ENCODE results near the gene RASGRP4.

RASGRP4 gene

DNA sequence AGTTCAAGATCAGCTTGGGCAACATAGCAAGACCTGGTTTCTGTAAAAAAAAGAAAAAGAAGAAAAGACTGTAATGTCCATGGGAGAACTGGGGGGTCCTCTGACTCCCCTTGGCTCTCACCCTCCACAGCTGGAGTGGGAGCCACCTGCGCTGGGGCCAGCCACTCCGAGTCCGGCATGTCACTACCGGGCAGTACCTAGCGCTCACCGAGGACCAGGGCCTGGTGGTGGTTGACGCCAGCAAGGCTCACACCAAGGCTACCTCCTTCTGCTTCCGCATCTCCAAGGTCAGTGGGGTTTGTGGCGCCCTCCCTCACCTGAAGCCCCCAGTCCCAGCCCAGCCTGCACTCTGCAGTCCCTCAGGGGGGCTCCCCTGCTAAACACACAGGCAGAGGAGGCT is 22.2 kb upstream of the RASGRP4 start:
- no peak for DNase-seq (ENCODE audit: low read depth)
- no peak overlapping the region for H3K4me3 ChIP-seq (ENCODE audit: low read length)
- TF ChIP-seq, protein P1, sequence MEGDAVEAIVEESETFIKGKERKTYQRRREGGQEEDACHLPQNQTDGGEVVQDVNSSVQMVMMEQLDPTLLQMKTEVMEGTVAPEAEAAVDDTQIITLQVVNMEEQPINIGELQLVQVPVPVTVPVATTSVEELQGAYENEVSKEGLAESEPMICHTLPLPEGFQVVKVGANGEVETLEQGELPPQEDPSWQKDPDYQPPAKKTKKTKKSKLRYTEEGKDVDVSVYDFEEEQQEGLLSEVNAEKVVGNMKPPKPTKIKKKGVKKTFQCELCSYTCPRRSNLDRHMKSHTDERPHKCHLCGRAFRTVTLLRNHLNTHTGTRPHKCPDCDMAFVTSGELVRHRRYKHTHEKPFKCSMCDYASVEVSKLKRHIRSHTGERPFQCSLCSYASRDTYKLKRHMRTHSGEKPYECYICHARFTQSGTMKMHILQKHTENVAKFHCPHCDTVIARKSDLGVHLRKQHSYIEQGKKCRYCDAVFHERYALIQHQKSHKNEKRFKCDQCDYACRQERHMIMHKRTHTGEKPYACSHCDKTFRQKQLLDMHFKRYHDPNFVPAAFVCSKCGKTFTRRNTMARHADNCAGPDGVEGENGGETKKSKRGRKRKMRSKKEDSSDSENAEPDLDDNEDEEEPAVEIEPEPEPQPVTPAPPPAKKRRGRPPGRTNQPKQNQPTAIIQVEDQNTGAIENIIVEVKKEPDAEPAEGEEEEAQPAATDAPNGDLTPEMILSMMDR (IDR thresholded peaks at IDR 0.05; ENCODE audit: insufficient read depth, low read depth, low read length, missing control alignments), result no peak

DNA sequence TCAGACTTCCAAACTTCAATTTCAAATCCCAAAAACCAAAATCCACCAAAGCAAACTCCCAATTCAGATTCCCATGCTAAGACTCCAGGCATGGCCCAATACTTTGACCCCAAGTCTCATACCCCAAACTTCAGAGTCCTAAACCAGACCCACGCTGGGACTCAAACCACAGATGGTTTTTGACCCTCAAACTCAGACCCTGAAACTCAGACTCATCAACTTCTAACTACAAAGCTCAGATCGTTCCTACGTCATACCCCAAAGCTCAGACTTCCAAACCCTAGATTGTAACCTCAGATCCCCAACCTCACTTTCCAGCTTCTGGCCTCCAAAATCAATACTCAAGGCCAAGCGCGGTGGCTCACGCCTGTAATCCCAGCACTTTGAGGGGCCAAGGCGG is 19.3 kb upstream of the RASGRP4 start:
- DNase-seq (ENCODE audit: low read depth), result no peak
- TF ChIP-seq, protein P1 (IDR thresholded peaks at IDR 0.05; ENCODE audit: insufficient read depth, low read depth, low read length, missing control alignments), result no peak

DNA sequence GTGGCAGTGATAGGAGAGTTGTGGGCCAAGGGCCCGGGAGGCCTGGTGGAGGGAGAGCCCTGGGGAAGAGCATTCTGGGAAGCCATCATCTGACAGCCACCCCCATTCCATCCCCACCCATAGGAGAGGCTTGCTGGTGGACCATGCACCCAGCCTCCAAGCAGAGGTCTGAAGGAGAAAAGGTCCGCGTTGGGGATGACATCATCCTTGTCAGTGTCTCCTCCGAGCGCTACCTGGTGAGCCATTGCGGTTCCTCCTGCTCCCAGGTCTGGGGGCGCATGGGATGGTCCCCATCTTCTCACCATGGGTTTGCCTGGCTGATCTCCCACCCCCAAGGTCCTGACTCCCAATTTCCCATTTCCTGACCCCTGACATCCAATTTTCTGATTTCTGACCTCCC is 18.0 kb upstream of the RASGRP4 start:
- DNase-seq (ENCODE audit: low read depth), result no peak
- H3K4me3 ChIP-seq (ENCODE audit: low read length), result no peak overlapping the region
- TF ChIP-seq, protein P1 (IDR thresholded peaks at IDR 0.05; ENCODE audit: insufficient read depth, low read depth, low read length, missing control alignments), result no peak

More for the DNA sequence above, 19.3 kb upstream of the RASGRP4 start:
- H3K4me3 ChIP-seq (ENCODE audit: low read length), result no peak overlapping the region

DNA sequence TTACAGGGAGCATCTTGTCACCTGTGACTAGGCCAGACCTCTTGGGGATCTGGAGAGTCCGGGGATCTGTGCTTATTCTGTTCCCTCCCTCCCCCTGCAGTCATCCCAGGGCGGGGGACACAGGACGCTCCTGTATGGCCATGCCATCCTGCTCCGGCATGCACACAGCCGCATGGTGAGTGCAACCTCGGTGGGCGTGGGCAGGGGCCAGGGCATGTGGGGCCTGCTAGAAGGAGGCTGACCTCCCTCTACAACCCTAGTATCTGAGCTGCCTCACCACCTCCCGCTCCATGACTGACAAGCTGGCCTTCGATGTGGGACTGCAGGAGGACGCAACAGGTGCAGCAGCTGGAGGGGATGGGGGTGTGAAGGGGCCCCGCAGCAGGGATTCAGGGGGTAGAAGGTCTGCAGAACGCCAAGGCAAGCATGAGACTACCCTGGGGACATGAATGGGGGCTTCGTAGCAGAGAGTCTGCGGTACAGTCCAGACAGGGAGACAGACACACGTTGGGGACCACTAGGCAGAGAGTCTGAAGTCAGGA is 17.5 kb upstream of the RASGRP4 start:
- TF ChIP-seq, protein P1 (IDR thresholded peaks at IDR 0.05; ENCODE audit: insufficient read depth, low read depth, low read length, missing control alignments), result no peak

DNA sequence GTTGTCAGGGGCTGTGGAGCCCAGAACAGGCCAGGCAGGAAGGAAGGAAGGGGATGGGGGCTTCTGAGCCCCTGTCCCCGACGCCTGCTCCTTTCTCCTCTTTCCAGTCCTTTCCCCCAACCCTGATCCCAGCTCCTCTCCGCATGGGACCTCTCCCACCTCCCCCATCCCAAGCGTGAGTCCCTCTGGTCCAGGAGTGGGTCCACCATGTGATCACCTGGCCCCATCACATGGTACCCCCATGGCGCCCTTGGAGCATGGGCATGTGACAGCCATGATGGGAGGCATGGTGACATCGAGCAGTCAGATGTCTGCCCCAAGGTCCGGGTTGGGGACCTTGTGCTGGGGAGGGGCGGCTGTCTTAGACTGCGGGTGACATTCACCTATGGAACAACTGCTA is 16.7 kb upstream of the RASGRP4 start:
- H3K4me3 ChIP-seq (ENCODE audit: low read length), result no peak overlapping the region
- TF ChIP-seq, protein P1 (IDR thresholded peaks at IDR 0.05; ENCODE audit: insufficient read depth, low read depth, low read length, missing control alignments), result no peak
- no peak for DNase-seq (ENCODE audit: low read depth)

More for the DNA sequence above, 17.5 kb upstream of the RASGRP4 start:
- H3K4me3 ChIP-seq (ENCODE audit: low read length), result no peak overlapping the region
- DNase-seq (ENCODE audit: low read depth), result no peak

DNA sequence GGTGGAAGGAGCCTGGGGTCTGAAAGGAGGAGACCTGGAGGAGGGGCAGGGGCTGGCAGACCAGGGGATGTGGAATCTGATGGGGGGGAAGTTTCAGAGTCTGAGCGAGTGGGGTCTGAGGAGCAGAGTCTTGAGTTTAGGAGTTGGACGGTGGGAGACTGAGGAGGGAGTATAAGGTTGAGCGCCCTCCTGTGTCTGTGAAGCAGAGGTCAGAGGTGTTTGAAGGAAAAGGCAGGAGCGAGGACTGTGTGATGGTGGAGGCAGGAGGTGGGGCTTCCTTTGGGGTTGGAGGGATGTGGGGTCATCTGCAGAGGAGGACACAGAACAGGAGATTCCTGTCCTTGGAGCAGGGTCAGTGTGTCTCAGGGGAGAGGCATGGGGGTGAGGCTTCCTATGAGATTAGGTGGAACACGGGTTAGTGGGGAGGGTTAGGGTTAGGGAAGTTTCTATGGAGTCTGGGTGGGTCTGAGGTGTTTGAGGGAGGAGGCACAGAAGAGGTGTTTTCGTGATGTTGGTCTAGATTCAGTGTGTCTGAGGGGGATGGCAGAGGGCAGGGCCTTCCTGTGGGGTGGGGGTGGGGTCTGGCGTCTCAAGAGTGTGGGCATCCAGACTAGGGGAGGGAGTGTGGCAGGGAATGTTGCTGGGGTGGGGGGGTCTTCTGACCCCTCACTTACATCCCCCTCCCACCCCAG is 15.8 kb upstream of the RASGRP4 start:
- H3K4me3 ChIP-seq (ENCODE audit: low read length), result no peak overlapping the region
- TF ChIP-seq, protein P1 (IDR thresholded peaks at IDR 0.05; ENCODE audit: insufficient read depth, low read depth, low read length, missing control alignments), result no peak
- no peak for DNase-seq (ENCODE audit: low read depth)

DNA sequence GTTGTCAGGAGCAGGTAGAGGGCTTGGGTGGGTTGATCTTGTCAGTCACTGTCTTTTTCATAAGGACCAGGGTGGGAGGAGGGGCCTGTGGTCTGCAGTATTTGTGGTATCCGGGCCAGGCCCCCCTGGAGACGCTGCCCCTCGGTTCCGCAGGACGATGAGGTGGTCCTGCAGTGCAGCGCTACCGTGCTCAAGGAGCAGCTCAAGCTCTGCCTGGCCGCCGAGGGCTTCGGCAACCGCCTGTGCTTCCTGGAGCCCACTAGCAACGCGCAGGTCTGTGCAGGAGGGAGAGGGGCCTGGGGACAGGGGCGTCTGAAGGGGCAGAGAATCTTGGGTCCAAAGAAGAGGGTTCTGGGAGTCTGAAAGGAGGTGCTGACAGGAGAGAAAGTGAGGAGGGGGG is 14.6 kb upstream of the RASGRP4 start:
- DNase-seq (ENCODE audit: low read depth), result no peak
- TF ChIP-seq, protein P1 (IDR thresholded peaks at IDR 0.05; ENCODE audit: insufficient read depth, low read depth, low read length, missing control alignments), result no peak
- H3K4me3 ChIP-seq (ENCODE audit: low read length), result no peak overlapping the region
